ENCODE data around the gene PHF20.
"Not testable (repeated sequence)": the region's sequence is repeated elsewhere in the genome, so short reads cannot be mapped to it uniquely, and the experiment has no call there.

The PHF20 gene

GRCh38 chr20:35839904-35840303, 68.1 kb downstream of the PHF20 start:
- Histone ChIP-seq H3K79me2 (ENCODE audit: low read length) (peaks cover 11% of the 10 kb centered on the region), H3K9ac (ENCODE audit: low read length) (no peak overlapping the region), H3K36me3 (replicated peaks; ENCODE audit: insufficient read depth, low read length) (no peaks in the 10 kb centered on the region; the same call in 1 of the 2 replicates), H3K27ac (ENCODE audit: low read length) (no peak overlapping the region), H3K9me3 (replicated peaks; ENCODE audit: insufficient read depth, low read length) (no peaks in the 10 kb centered on the region), H4K20me1 (ENCODE audit: insufficient read depth, low read length) (no peaks in the 10 kb centered on the region), H3K4me1 (ENCODE audit: low read length) (no peaks in the 10 kb centered on the region), H3K9me2 (replicated peaks; ENCODE audit: insufficient read depth, low read length) (no peaks in the 10 kb centered on the region), H3F3A (ENCODE audit: insufficient read depth, low read length) (no peaks in the 10 kb centered on the region), H3K4me3 (ENCODE audit: low read length) (no peak overlapping the region), H2AFZ (ENCODE audit: low read length) (no peak overlapping the region), H3K4me2 (ENCODE audit: low read depth, low read length) (no peak overlapping the region), H3K27me3 (replicated peaks; ENCODE audit: insufficient read depth, low read length) (no peaks in the 10 kb centered on the region)
- no peak for TF ChIP-seq CTCF (IDR thresholded peaks at IDR 0.05; ENCODE audit: low read length)
- no peak for TF ChIP-seq EZH2 (optimal IDR thresholded peaks at IDR 0.05; ENCODE audit: low read depth, low read length)
- TF ChIP-seq EZH2phosphoT487 (IDR thresholded peaks at IDR 0.05; ENCODE audit: low read length) = no peak
- no peak for DNase-seq

- DNase-seq = peak; percentile 64
- Histone ChIP-seq H3K36me3 (replicated peaks; ENCODE audit: insufficient read depth, low read length) (no peaks in the 10 kb centered on the region; the same call in 1 of the 2 replicates), H3K79me2 (ENCODE audit: low read length) (peaks cover 11% of the 10 kb centered on the region), H2AFZ (ENCODE audit: low read length) (no peak overlapping the region), H3F3A (ENCODE audit: insufficient read depth, low read length) (no peaks in the 10 kb centered on the region), H3K27me3 (replicated peaks; ENCODE audit: insufficient read depth, low read length) (no peaks in the 10 kb centered on the region), H4K20me1 (ENCODE audit: insufficient read depth, low read length) (no peaks in the 10 kb centered on the region), H3K27ac (ENCODE audit: low read length) (peak overlapping the region; percentile 8; the same call in 1 of the 2 replicates), H3K4me1 (ENCODE audit: low read length) (no peaks in the 10 kb centered on the region), H3K9me2 (replicated peaks; ENCODE audit: insufficient read depth, low read length) (no peaks in the 10 kb centered on the region), H3K9me3 (replicated peaks; ENCODE audit: insufficient read depth, low read length) (no peaks in the 10 kb centered on the region), H3K9ac (ENCODE audit: low read length) (no peak overlapping the region), H3K4me3 (ENCODE audit: low read length) (no peak overlapping the region), H3K4me2 (ENCODE audit: low read depth, low read length) (no peak overlapping the region)
- TF ChIP-seq EZH2phosphoT487 (IDR thresholded peaks at IDR 0.05; ENCODE audit: low read length) (no peak), CTCF (IDR thresholded peaks at IDR 0.05; ENCODE audit: low read length) (no peak), EZH2 (optimal IDR thresholded peaks at IDR 0.05; ENCODE audit: low read depth, low read length) (no peak)
These were observed 68.6 kb downstream of the PHF20 start for GRCh38 chr20:35840421-35840820.

GRCh38 chr20:35842361-35842760, 70.5 kb downstream of the PHF20 start:
- H3K9ac ChIP-seq (ENCODE audit: low read length) = no peak overlapping the region
- no peak overlapping the region for H3K4me2 ChIP-seq (ENCODE audit: low read depth, low read length)
- no peak for DNase-seq
- H3K9me3 ChIP-seq (replicated peaks; ENCODE audit: insufficient read depth, low read length) = no peaks in the 10 kb centered on the region
- H3K4me1 ChIP-seq (ENCODE audit: low read length) = no peaks in the 10 kb centered on the region
- peaks cover 11% of the 10 kb centered on the region for H3K79me2 ChIP-seq (ENCODE audit: low read length)
- no peak overlapping the region for H3K27ac ChIP-seq (ENCODE audit: low read length)
- H3F3A ChIP-seq (ENCODE audit: insufficient read depth, low read length) = no peaks in the 10 kb centered on the region
- H3K9me2 ChIP-seq (replicated peaks; ENCODE audit: insufficient read depth, low read length) = no peaks in the 10 kb centered on the region
- H3K4me3 ChIP-seq (ENCODE audit: low read length) = no peak overlapping the region
- no peaks in the 10 kb centered on the region; the same call in 1 of the 2 replicates for H3K36me3 ChIP-seq (replicated peaks; ENCODE audit: insufficient read depth, low read length)
- no peaks in the 10 kb centered on the region for H3K27me3 ChIP-seq (replicated peaks; ENCODE audit: insufficient read depth, low read length)
- no peaks in the 10 kb centered on the region for H4K20me1 ChIP-seq (ENCODE audit: insufficient read depth, low read length)
- H2AFZ ChIP-seq (ENCODE audit: low read length) = no peak overlapping the region
- no peak for TF ChIP-seq CTCF (IDR thresholded peaks at IDR 0.05; ENCODE audit: low read length)
- TF ChIP-seq EZH2 (optimal IDR thresholded peaks at IDR 0.05; ENCODE audit: low read depth, low read length) = no peak
- no peak for TF ChIP-seq EZH2phosphoT487 (IDR thresholded peaks at IDR 0.05; ENCODE audit: low read length)

- DNase-seq; H3K27me3 ChIP-seq (replicated peaks; ENCODE audit: insufficient read depth, low read length); H3K9me3 ChIP-seq (replicated peaks; ENCODE audit: insufficient read depth, low read length); H3K4me3 ChIP-seq (ENCODE audit: low read length); H3K4me1 ChIP-seq (ENCODE audit: low read length); H3K9ac ChIP-seq (ENCODE audit: low read length); H3K27ac ChIP-seq (ENCODE audit: low read length); H2AFZ ChIP-seq (ENCODE audit: low read length); H3K36me3 ChIP-seq (replicated peaks; ENCODE audit: insufficient read depth, low read length); H4K20me1 ChIP-seq (ENCODE audit: insufficient read depth, low read length); H3K4me2 ChIP-seq (ENCODE audit: low read depth, low read length); H3K9me2 ChIP-seq (replicated peaks; ENCODE audit: insufficient read depth, low read length); H3F3A ChIP-seq (ENCODE audit: insufficient read depth, low read length); H3K79me2 ChIP-seq (ENCODE audit: low read length): not testable (repeated sequence)
These were observed 72.1 kb downstream of the PHF20 start for GRCh38 chr20:35843894-35844293.
